ENCODE data around the gene ARHGAP9. TPM values are rescaled to one million over a fixed set of nuclear protein-coding genes. Genes with fewer than 3 reads are reported as not detected.

Gene ARHGAP9
- total RNA-seq, 1 donor from 2014 or later: not detected

Small RNAs within 50 kb of the gene (microRNA-seq; reads per million reads assigned to microRNA genes)
- gene MIR616: not detected
- gene MIR6758: 1.8 reads per million

Other genes with a start within 250 kb of the ARHGAP9 start
- 9.8 to 11.3 TPM (median 10.6 TPM) in 3 replicates for gene STAC3, start 228.7 kb downstream of the ARHGAP9 start, total RNA-seq
- gene R3HDM2, start 48.8 kb downstream of the ARHGAP9 start, total RNA-seq: 95.5 to 111 TPM (median 109 TPM) in 3 replicates
- 0.24 to 0.32 TPM (median 0.31 TPM) in 3 replicates for gene INHBC, start 45.1 kb downstream of the ARHGAP9 start, total RNA-seq
- gene INHBE, start 24.6 kb downstream of the ARHGAP9 start, total RNA-seq: 0.09 TPM in 1 of 3 replicates, not detected in the others
- gene GLI1, start 20.1 kb downstream of the ARHGAP9 start, total RNA-seq: 6.0 to 10.1 TPM (median 8.4 TPM) in 3 replicates
- gene MARS1, start 8.2 kb upstream of the ARHGAP9 start, total RNA-seq: 163 to 192 TPM (median 177 TPM) in 3 replicates
- 15.6 to 18.6 TPM (median 17.2 TPM) in 3 replicates for gene DDIT3, start 40.6 kb upstream of the ARHGAP9 start, total RNA-seq
- 113 to 121 TPM (median 118 TPM) in 3 replicates for gene MBD6, start 43.0 kb upstream of the ARHGAP9 start, total RNA-seq
- gene DCTN2, start 67.3 kb upstream of the ARHGAP9 start, total RNA-seq: 102 to 103 TPM (median 102 TPM) in 3 replicates
- gene KIF5A, start 70.2 kb upstream of the ARHGAP9 start, total RNA-seq: 0.40 to 0.69 TPM (median 0.59 TPM) in 3 replicates
- 23.4 to 24.2 TPM (median 23.7 TPM) in 3 replicates for gene PIP4K2C, start 111.3 kb upstream of the ARHGAP9 start, total RNA-seq
- 88.3 to 93.6 TPM (median 90.0 TPM) in 3 replicates for gene DTX3, start 125.0 kb upstream of the ARHGAP9 start, total RNA-seq
- gene ARHGEF25, start 131.6 kb upstream of the ARHGAP9 start, total RNA-seq: 60.4 to 65.0 TPM (median 62.4 TPM) in 3 replicates
- gene B4GALNT1, start 153.3 kb upstream of the ARHGAP9 start, total RNA-seq: 0.34 to 0.78 TPM (median 0.35 TPM) in 3 replicates
- 160 to 167 TPM (median 166 TPM) in 3 replicates for gene OS9, start 214.3 kb upstream of the ARHGAP9 start, total RNA-seq

All from mesothelial cell of epicardium (in vitro differentiated cells).